ENCODE results near the gene EMC10.
"Not testable (repeated sequence)": the region's sequence is repeated elsewhere in the genome, so short reads cannot be mapped to it uniquely, and the experiment has no call there.

EMC10 gene

GRCh38 chr19:50476224-50476906 lies at the start of gene EMC10, which contains the start of gene GARIN5A:
TSS of gene EMC10 (plus strand) at chr19:50476507. CDS start at chr19:50476545, 38 bp downstream.
TSS of gene GARIN5A (minus strand) at chr19:50476848. CDS start at chr19:50476388, 460 bp downstream.
- peak; percentile 99 for DNase-seq (ENCODE audit: low spot score)

GRCh38 chr19:50427318-50427925 lies 48.9 kb upstream of the EMC10 start:
- DNase-seq (ENCODE audit: low spot score), result no peak

GRCh38 chr19:50427997-50428425 lies 48.3 kb upstream of the EMC10 start:
- peak; percentile 61 for DNase-seq (ENCODE audit: low spot score)

GRCh38 chr19:50428772-50429463 lies 47.4 kb upstream of the EMC10 start:
- no peak for DNase-seq (ENCODE audit: low spot score)

- peak; percentile 54 for DNase-seq (ENCODE audit: low spot score)
Measured at GRCh38 chr19:50430888-50431342, 45.4 kb upstream of the EMC10 start.

- DNase-seq (ENCODE audit: low spot score), result peak; percentile 84
Measured at GRCh38 chr19:50431343-50432220, 44.7 kb upstream of the EMC10 start.

GRCh38 chr19:50432221-50433028 lies 43.9 kb upstream of the EMC10 start, which contains the start of gene MYBPC2:
TSS of gene MYBPC2 (plus strand) at chr19:50432892. CDS start at chr19:50432954, 62 bp downstream.
- DNase-seq (ENCODE audit: low spot score), result no peak

- DNase-seq (ENCODE audit: low spot score), result no peak
Measured at GRCh38 chr19:50433201-50434180, 42.8 kb upstream of the EMC10 start.

GRCh38 chr19:50434525-50434924 lies 41.8 kb upstream of the EMC10 start:
- peak; percentile 54 for DNase-seq (ENCODE audit: low spot score)

GRCh38 chr19:50435221-50435620 lies 41.1 kb upstream of the EMC10 start:
- no peak for DNase-seq (ENCODE audit: low spot score)

- no peak for DNase-seq (ENCODE audit: low spot score)
Measured at GRCh38 chr19:50435627-50436026, 40.7 kb upstream of the EMC10 start.

- DNase-seq (ENCODE audit: low spot score), result no peak
Measured at GRCh38 chr19:50437862-50438449, 38.4 kb upstream of the EMC10 start.

- DNase-seq (ENCODE audit: low spot score), result not testable (repeated sequence)
Measured at GRCh38 chr19:50439130-50439529, 37.2 kb upstream of the EMC10 start.

- DNase-seq (ENCODE audit: low spot score), result no peak
Measured at GRCh38 chr19:50444059-50444458, 32.2 kb upstream of the EMC10 start.

- DNase-seq (ENCODE audit: low spot score), result no peak
Measured at GRCh38 chr19:50447053-50447452, 29.3 kb upstream of the EMC10 start.

- no peak for DNase-seq (ENCODE audit: low spot score)
Measured at GRCh38 chr19:50447750-50448149, 28.6 kb upstream of the EMC10 start.

- DNase-seq (ENCODE audit: low spot score), result no peak
Measured at GRCh38 chr19:50449236-50449899, 26.9 kb upstream of the EMC10 start.

- no peak for DNase-seq (ENCODE audit: low spot score)
Measured at GRCh38 chr19:50450369-50451222, 25.7 kb upstream of the EMC10 start.

All from germinal center (tissue), 1 donor.